H9 (cell line): ENCODE data around the gene HECA. TPM values are rescaled to one million over a fixed set of nuclear protein-coding genes. Genes with fewer than 3 reads are reported as not detected.

Experiments used
- DNase-seq: peaks from one replicate; pipeline ENCODE4 v3.0.0-alpha.2; 2017
- H2AFZ ChIP-seq: one replicate; pipeline ENCODE4 v1.6.1; 2013; ENCODE audit warnings: mild to moderate bottlenecking, low read length, control low read depth, moderate library complexity
- H2AK5ac ChIP-seq: 2 replicates; pipeline ENCODE4 v1.6.1; 2013; ENCODE audit warnings: low read length, control low read depth, mixed read lengths; ENCODE audit not compliant: insufficient read length
- H2BK120ac ChIP-seq: one replicate; pipeline ENCODE4 v1.6.1; 2013; ENCODE audit warnings: low read depth, mild to moderate bottlenecking, low read length, control low read depth, inconsistent platforms; ENCODE audit not compliant: poor library complexity, severe bottlenecking
- H2BK12ac ChIP-seq: 2 replicates; pipeline ENCODE4 v1.6.1; 2013; ENCODE audit warnings: low read length, control low read depth, mixed read lengths, low read depth; ENCODE audit not compliant: insufficient read length
- H2BK15ac ChIP-seq: 2 replicates; pipeline ENCODE4 v1.6.1; 2013; ENCODE audit warnings: low read depth, low read length, control low read depth
- H2BK20ac ChIP-seq: one replicate; pipeline ENCODE4 v1.6.1; 2013; ENCODE audit warnings: low read depth, mild to moderate bottlenecking, low read length, control low read depth, inconsistent platforms; ENCODE audit not compliant: poor library complexity, severe bottlenecking
- H2BK5ac ChIP-seq: 2 replicates; pipeline ENCODE4 v1.6.1; 2013; ENCODE audit warnings: low read length, control low read depth, mixed read lengths; ENCODE audit not compliant: insufficient read length
- H3K14ac ChIP-seq: 2 replicates; pipeline ENCODE4 v1.6.1; 2013; ENCODE audit warnings: low read length, control low read depth; ENCODE audit not compliant: insufficient read depth
- H3K18ac ChIP-seq: 2 replicates; pipeline ENCODE4 v1.6.1; 2013; ENCODE audit warnings: low read depth, mild to moderate bottlenecking, mixed read lengths, low read length, control low read depth; ENCODE audit not compliant: insufficient read length
- H3K23ac ChIP-seq: 2 replicates; pipeline ENCODE4 v1.6.1; 2013; ENCODE audit warnings: low read length, control low read depth, mixed read lengths, low read depth; ENCODE audit not compliant: insufficient read length
- H3K23me2 ChIP-seq: 2 replicates; pipeline ENCODE4 v1.6.1; 2013; ENCODE audit warnings: low read depth, mild to moderate bottlenecking, mixed read lengths, low read length, control low read depth; ENCODE audit not compliant: insufficient read length, poor library complexity, severe bottlenecking
- H3K27ac ChIP-seq: 2 replicates; pipeline ENCODE4 v1.5.1; 2013; ENCODE audit warnings: low read length, control low read depth, mixed read lengths, low read depth; ENCODE audit not compliant: insufficient read length
- H3K27me3 ChIP-seq: 2 replicates; pipeline ENCODE4 v1.6.1; 2013; ENCODE audit warnings: low read length, control low read depth, inconsistent platforms; ENCODE audit not compliant: insufficient read depth
- H3K4ac ChIP-seq: 2 replicates; pipeline ENCODE4 v1.6.1; 2013; ENCODE audit warnings: low read depth, mild to moderate bottlenecking, control low read depth, inconsistent platforms, low read length, moderate library complexity
- H3K4me1 ChIP-seq: 2 replicates; pipeline ENCODE4 v1.6.1; 2013; ENCODE audit warnings: low read length, control low read depth, inconsistent platforms; ENCODE audit not compliant: insufficient read depth
- H3K4me2 ChIP-seq: 2 replicates; pipeline ENCODE4 v1.6.1; 2013; ENCODE audit warnings: low read length, control low read depth, mixed read lengths; ENCODE audit not compliant: insufficient read length, insufficient read depth
- H3K56ac ChIP-seq: 2 replicates; pipeline ENCODE4 v1.6.1; 2013; ENCODE audit warnings: low read depth, mild to moderate bottlenecking, mixed read lengths, low read length, control low read depth; ENCODE audit not compliant: insufficient read length
- H3K79me1 ChIP-seq: 2 replicates; pipeline ENCODE4 v1.6.1; 2013; ENCODE audit warnings: low read depth, mild to moderate bottlenecking, moderate library complexity, low read length, control low read depth, inconsistent platforms; ENCODE audit not compliant: insufficient read depth, poor library complexity, severe bottlenecking
- H3K79me2 ChIP-seq: 2 replicates; pipeline ENCODE4 v1.6.1; 2013; ENCODE audit warnings: low read length, control low read depth, inconsistent platforms; ENCODE audit not compliant: insufficient read depth
- H3K9ac ChIP-seq: 2 replicates; pipeline ENCODE4 v1.6.1; 2013; ENCODE audit warnings: low read length, control low read depth, mixed read lengths; ENCODE audit not compliant: insufficient read length; ENCODE audit errors: extremely low read depth
- H3K9me3 ChIP-seq: one replicate; pipeline ENCODE4 v1.6.1; 2013; ENCODE audit warnings: low read depth, low read length, inconsistent platforms; ENCODE audit not compliant: control insufficient read depth
- H3T11ph ChIP-seq: one replicate; pipeline ENCODE4 v1.6.1; 2013; ENCODE audit warnings: mild to moderate bottlenecking, low read length, control low read depth, inconsistent platforms
- H4K20me1 ChIP-seq: one replicate; pipeline ENCODE4 v1.6.1; 2013; ENCODE audit not compliant: control insufficient read depth, insufficient read length, insufficient read depth
- H4K5ac ChIP-seq: 2 replicates; pipeline ENCODE4 v1.6.1; 2013; ENCODE audit warnings: low read depth, mild to moderate bottlenecking, mixed read lengths, low read length, control low read depth; ENCODE audit not compliant: insufficient read length
- H4K8ac ChIP-seq: replicated peaks from 2 replicates; pipeline ENCODE4 v1.6.1; 2013; ENCODE audit warnings: low read length, control low read depth, mixed read lengths, low read depth; ENCODE audit not compliant: insufficient read length
- H4K91ac ChIP-seq: 2 replicates; pipeline ENCODE4 v1.6.1; 2013; ENCODE audit warnings: low read depth, mild to moderate bottlenecking, moderate library complexity, mixed read lengths, low read length, control low read depth; ENCODE audit not compliant: insufficient read length
- H3K27ac Mint-ChIP-seq, 3 experiments: 2 replicates in 2 of 3; 3 replicates in 1 of 3; pipeline ENCODE4 v1.8.0; 2020 to 2021; ENCODE audit warnings: mixed read lengths in 3 of 3, mild to moderate bottlenecking in 1 of 3, moderate library complexity in 1 of 3
- H3K27me3 Mint-ChIP-seq: 2 replicates; pipeline ENCODE4 v1.8.0; 2021; ENCODE audit warnings: low read depth, mild to moderate bottlenecking, moderate library complexity, mixed read lengths
- H3K36me3 Mint-ChIP-seq, 3 experiments: 2 replicates in 2 of 3; 3 replicates in 1 of 3; pipeline ENCODE4 v1.8.0; 2020 to 2021; ENCODE audit warnings: low read depth in 3 of 3, mixed read lengths in 3 of 3; ENCODE audit not compliant: insufficient read depth in 1 of 3
- H3K4me1 Mint-ChIP-seq, 2 experiments: 2 replicates each; pipeline ENCODE4 v1.8.0; 2020; ENCODE audit warnings: mixed read lengths in 2 of 2
- H3K4me3 Mint-ChIP-seq, 2 experiments: 2 replicates in 1 of 2; 3 replicates in 1 of 2; pipeline ENCODE4 v1.8.0; 2020 to 2021; ENCODE audit warnings: mild to moderate bottlenecking in 2 of 2, mixed read lengths in 2 of 2, moderate library complexity in 1 of 2
- H3K9me3 Mint-ChIP-seq, 2 experiments: 2 replicates in 1 of 2; 3 replicates in 1 of 2; pipeline ENCODE4 v1.8.0; 2020; ENCODE audit warnings: mild to moderate bottlenecking in 2 of 2, mixed read lengths in 2 of 2, moderate library complexity in 1 of 2
- WGBS: extraction: QIAGEN DNeasy Blood & Tissue Kit; methylation state at CpG from one replicate; pipeline ENCODE4 v1.1.7; 2013; ENCODE audit warnings: missing lambda C conversion rate, low lambda C conversion rate, mixed read lengths; ENCODE audit not compliant: insufficient read length; ENCODE audit errors: extremely low coverage; 5-methylcytosine and 5-hydroxymethylcytosine counted together
- total RNA-seq: library from RNA; stranded (reverse); gene quantifications from 2 replicates; pipeline ENCODE4 v1.2.1, GENCODE V29; 2021
- TF ChIP-seq, protein P1 (sequence below): fragments of 200-600 bp; sonication (generic); conservative IDR thresholded peaks from 3 replicates; pipeline ENCODE4 v1.8.0; 2021; ENCODE audit warnings: antibody characterized with exemption, mild to moderate bottlenecking

HECA gene
- total RNA-seq, 1 experiment from 2014 or later = 4.8 TPM

- H3K27ac Mint-ChIP-seq = no peak overlapping the region
- peaks cover 16 to 24% of the 10 kb centered on the region in 2 experiments for H3K4me1 Mint-ChIP-seq
- H3K4me3 Mint-ChIP-seq = no peak overlapping the region
- Histone ChIP-seq H3K23me2 (no peaks in the 10 kb centered on the region), H2BK20ac (no peak overlapping the region), H3K14ac (no peak overlapping the region), H2AK5ac (no peak overlapping the region), H4K8ac (no peak overlapping the region), H3K27ac (no peak overlapping the region), H2BK5ac (no peak overlapping the region), H2BK15ac (no peak overlapping the region), H3K4me2 (no peak overlapping the region), H3K79me1 (no peaks in the 10 kb centered on the region), H2BK12ac (no peak overlapping the region), H3T11ph (no peak overlapping the region), H3K79me2 (no peaks in the 10 kb centered on the region), H3K23ac (no peak overlapping the region), H3K56ac (no peak overlapping the region), H4K91ac (no peak overlapping the region), H3K18ac (no peak overlapping the region), H2BK120ac (no peak overlapping the region), H2AFZ (no peak overlapping the region), H3K4ac (no peak overlapping the region), H3K4me1 (no peaks in the 10 kb centered on the region), H3K9ac (no peak overlapping the region), H4K5ac (no peak overlapping the region), H4K20me1 (no peaks in the 10 kb centered on the region), H3K9me3 (no peaks in the 10 kb centered on the region), H3K27me3 (no peaks in the 10 kb centered on the region)
- peaks cover 0 to 2% of the 10 kb centered on the region in 2 experiments; a peak in 1 of 5 replicates for H3K9me3 Mint-ChIP-seq
- no CpG with 5 or more reads among the region's 1 CpG for WGBS
- TF ChIP-seq, protein P1, sequence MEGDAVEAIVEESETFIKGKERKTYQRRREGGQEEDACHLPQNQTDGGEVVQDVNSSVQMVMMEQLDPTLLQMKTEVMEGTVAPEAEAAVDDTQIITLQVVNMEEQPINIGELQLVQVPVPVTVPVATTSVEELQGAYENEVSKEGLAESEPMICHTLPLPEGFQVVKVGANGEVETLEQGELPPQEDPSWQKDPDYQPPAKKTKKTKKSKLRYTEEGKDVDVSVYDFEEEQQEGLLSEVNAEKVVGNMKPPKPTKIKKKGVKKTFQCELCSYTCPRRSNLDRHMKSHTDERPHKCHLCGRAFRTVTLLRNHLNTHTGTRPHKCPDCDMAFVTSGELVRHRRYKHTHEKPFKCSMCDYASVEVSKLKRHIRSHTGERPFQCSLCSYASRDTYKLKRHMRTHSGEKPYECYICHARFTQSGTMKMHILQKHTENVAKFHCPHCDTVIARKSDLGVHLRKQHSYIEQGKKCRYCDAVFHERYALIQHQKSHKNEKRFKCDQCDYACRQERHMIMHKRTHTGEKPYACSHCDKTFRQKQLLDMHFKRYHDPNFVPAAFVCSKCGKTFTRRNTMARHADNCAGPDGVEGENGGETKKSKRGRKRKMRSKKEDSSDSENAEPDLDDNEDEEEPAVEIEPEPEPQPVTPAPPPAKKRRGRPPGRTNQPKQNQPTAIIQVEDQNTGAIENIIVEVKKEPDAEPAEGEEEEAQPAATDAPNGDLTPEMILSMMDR = no peak
- no peak for DNase-seq
- no peaks in the 10 kb centered on the region for H3K27me3 Mint-ChIP-seq
- H3K36me3 Mint-ChIP-seq = peaks cover 0 to 5% (median 0%) of the 10 kb centered on the region in 3 experiments; a peak in 2 of 7 replicates
Observed at GRCh38 chr6:139152892-139153271, 18.0 kb downstream of the HECA start.
